Karpas-422 (cell line): ENCODE measurements around the gene SMOC2. TPM values are rescaled to one million over a fixed set of nuclear protein-coding genes. Genes with fewer than 3 reads are reported as not detected.

Source experiments
- DNase-seq: peaks from one replicate; pipeline ENCODE4 v3.0.0-alpha.2; 2015
- H2AFZ ChIP-seq: fragments of 200-600 bp; sonication (generic); 2 replicates; pipeline ENCODE4 v1.6.1; 2014; ENCODE audit warnings: antibody characterized with exemption, low read length, mixed read lengths
- H3K27ac ChIP-seq: fragments of 200-600 bp; sonication (generic); 2 replicates; pipeline ENCODE4 v1.5.1; 2014; ENCODE audit warnings: mild to moderate bottlenecking, low read length, moderate library complexity
- H3K27me3 ChIP-seq: fragments of 200-600 bp; sonication (generic); 2 replicates; pipeline ENCODE4 v1.6.1; 2014; ENCODE audit warnings: low read length, mixed read lengths
- H3K36me3 ChIP-seq: fragments of 200-600 bp; sonication (generic); 2 replicates; pipeline ENCODE4 v1.6.1; 2014; ENCODE audit warnings: low read length, mixed read lengths; ENCODE audit not compliant: insufficient read depth
- H3K4me1 ChIP-seq: fragments of 200-600 bp; sonication (generic); 2 replicates; pipeline ENCODE4 v1.6.1; 2014; ENCODE audit warnings: mild to moderate bottlenecking, low read length, mixed read lengths
- H3K4me2 ChIP-seq: fragments of 200-600 bp; sonication (generic); 2 replicates; pipeline ENCODE4 v1.6.1; 2014; ENCODE audit warnings: low read length, low read depth, mild to moderate bottlenecking; ENCODE audit not compliant: poor library complexity, severe bottlenecking
- H3K4me3 ChIP-seq: fragments of 200-600 bp; sonication (generic); 2 replicates; pipeline ENCODE4 v1.5.1; 2014; ENCODE audit warnings: mild to moderate bottlenecking, antibody characterized with exemption, low read length, mixed read lengths
- H3K79me2 ChIP-seq: fragments of 200-600 bp; sonication (generic); 2 replicates; pipeline ENCODE4 v1.6.1; 2014; ENCODE audit warnings: mild to moderate bottlenecking, low read length, mixed read lengths
- H3K9ac ChIP-seq: fragments of 200-600 bp; sonication (generic); 2 replicates; pipeline ENCODE4 v1.6.0; 2014; ENCODE audit warnings: low read length
- H3K9me2 ChIP-seq: fragments of 200-600 bp; sonication (generic), shearing (Covaris generic); replicated peaks from 2 replicates; pipeline ENCODE4 v1.6.0; 2014; ENCODE audit warnings: mild to moderate bottlenecking, low read length, moderate library complexity; ENCODE audit not compliant: insufficient read depth
- H3K9me3 ChIP-seq: fragments of 300-700, 200-600 bp; sonication (generic); 2 replicates; pipeline ENCODE4 v1.6.1; 2014; ENCODE audit warnings: low read length, mixed read lengths
- H4K20me1 ChIP-seq: fragments of 200-600 bp; sonication (generic); 2 replicates; pipeline ENCODE4 v1.6.1; 2014; ENCODE audit warnings: mild to moderate bottlenecking, antibody characterized with exemption, low read length, low read depth; ENCODE audit not compliant: insufficient read depth
- total RNA-seq: library from RNA; depleted of rRNA; stranded (reverse); fragments of >200 nt; shearing (Covaris generic); gene quantifications from 2 replicates; pipeline ENCODE4 v1.2.3, GENCODE V29; 2014; ENCODE audit warnings: low replicate concordance

SMOC2 gene
- total RNA-seq, 1 experiment from 2014 or later, result not detected

DNA sequence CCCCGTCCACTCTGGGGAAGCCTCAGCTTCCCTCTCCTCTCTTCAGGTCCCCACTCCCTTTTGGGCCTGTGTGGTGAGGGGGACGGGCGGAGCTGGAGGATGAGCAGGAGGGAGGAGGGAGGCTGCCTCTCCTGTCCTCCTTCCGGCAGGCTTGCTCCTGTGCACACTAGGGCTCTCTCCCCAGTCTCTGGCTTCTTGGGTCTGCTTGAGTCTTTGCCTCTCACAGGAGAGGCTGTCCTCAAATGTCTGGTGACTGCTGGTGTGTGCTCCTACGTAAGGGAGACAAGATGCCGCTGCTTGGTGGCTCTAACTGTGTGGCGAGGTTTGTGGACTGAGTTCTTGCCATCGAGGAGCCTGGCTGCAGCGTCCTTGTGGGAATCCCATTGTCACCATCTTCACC lies 8.8 kb upstream of the SMOC2 start:
- DNase-seq, result no peak
- no peak overlapping the region for H3K4me3 ChIP-seq

GRCh38 chr6:168433898-168434297 lies 7.1 kb upstream of the SMOC2 start:
- Histone ChIP-seq H3K9ac (no peak overlapping the region), H3K4me1 (no peaks in the 10 kb centered on the region), H3K4me3 (no peak overlapping the region), H3K79me2 (no peaks in the 10 kb centered on the region), H3K27ac (no peak overlapping the region), H3K27me3 (no peaks in the 10 kb centered on the region), H3K9me3 (no peaks in the 10 kb centered on the region), H3K4me2 (no peak overlapping the region), H3K9me2 (no peaks in the 10 kb centered on the region), H3K36me3 (no peaks in the 10 kb centered on the region), H4K20me1 (no peaks in the 10 kb centered on the region), H2AFZ (no peak overlapping the region)
- no peak for DNase-seq

More for the DNA sequence above, 8.8 kb upstream of the SMOC2 start:
- Histone ChIP-seq H3K36me3 (no peaks in the 10 kb centered on the region), H4K20me1 (no peaks in the 10 kb centered on the region), H3K27ac (no peak overlapping the region), H3K4me2 (no peak overlapping the region), H3K4me1 (no peaks in the 10 kb centered on the region), H3K9me3 (no peaks in the 10 kb centered on the region), H3K79me2 (no peaks in the 10 kb centered on the region), H3K27me3 (no peaks in the 10 kb centered on the region), H3K9me2 (no peaks in the 10 kb centered on the region), H2AFZ (no peak overlapping the region), H3K9ac (no peak overlapping the region)

DNA sequence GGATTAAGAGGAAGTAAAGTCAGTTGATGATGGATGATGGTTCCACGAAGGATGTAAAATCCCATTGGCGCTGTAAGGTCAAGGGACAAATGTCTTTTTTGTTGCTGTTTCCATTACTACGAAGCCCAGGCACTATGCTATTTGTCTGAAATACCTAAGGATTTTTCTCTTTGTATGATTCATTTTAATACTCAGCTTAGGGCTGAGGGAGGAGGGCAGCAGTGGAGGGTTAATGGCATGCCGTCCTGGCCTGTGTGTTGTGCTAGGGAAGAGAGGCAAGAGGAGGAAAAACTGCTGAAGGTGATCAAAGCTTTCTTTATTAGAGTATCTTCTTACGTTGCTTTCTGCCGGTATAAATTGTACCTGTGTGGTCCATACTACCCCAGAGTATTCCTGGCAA lies 6.5 kb upstream of the SMOC2 start:
- H3K27ac ChIP-seq, result no peak overlapping the region
- H3K4me3 ChIP-seq, result no peak overlapping the region
- no peaks in the 10 kb centered on the region for H3K9me2 ChIP-seq
- no peaks in the 10 kb centered on the region for H3K4me1 ChIP-seq
- no peaks in the 10 kb centered on the region for H3K27me3 ChIP-seq
- no peaks in the 10 kb centered on the region for H3K79me2 ChIP-seq
- no peak overlapping the region for H3K4me2 ChIP-seq
- DNase-seq, result no peak
- no peak overlapping the region for H2AFZ ChIP-seq
- H3K9me3 ChIP-seq, result no peaks in the 10 kb centered on the region
- no peak overlapping the region for H3K9ac ChIP-seq
- H4K20me1 ChIP-seq, result no peaks in the 10 kb centered on the region
- H3K36me3 ChIP-seq, result no peaks in the 10 kb centered on the region

DNA sequence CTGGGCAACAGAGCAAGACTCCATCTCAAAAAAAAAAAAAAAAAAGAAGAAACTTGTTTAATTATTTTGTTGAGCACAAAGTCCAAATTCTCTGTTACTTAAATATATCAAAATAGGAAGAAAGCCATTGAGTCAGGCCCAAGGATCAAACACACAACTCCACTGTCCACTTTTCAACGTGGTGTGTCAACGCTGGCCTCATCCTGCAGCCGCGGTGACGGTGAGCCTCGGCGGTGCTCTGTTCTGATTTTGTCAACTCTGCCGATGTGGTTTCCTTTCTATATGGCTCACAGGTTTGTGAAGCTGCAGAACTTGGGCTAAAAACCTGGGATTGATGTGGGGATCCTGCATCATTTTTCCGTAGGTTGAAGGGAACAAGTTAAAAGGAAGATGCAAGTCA lies 3.2 kb upstream of the SMOC2 start:
- H3K27me3 ChIP-seq, result no peaks in the 10 kb centered on the region
- no peak overlapping the region for H3K27ac ChIP-seq
- no peaks in the 10 kb centered on the region for H3K79me2 ChIP-seq
- no peak overlapping the region for H2AFZ ChIP-seq
- H3K9me2 ChIP-seq, result no peaks in the 10 kb centered on the region
- H3K9ac ChIP-seq, result no peak overlapping the region
- H3K36me3 ChIP-seq, result no peaks in the 10 kb centered on the region
- H4K20me1 ChIP-seq, result no peaks in the 10 kb centered on the region
- no peaks in the 10 kb centered on the region for H3K4me1 ChIP-seq
- H3K4me3 ChIP-seq, result no peak overlapping the region
- H3K9me3 ChIP-seq, result no peaks in the 10 kb centered on the region
- no peak for DNase-seq
- H3K4me2 ChIP-seq, result no peak overlapping the region

GRCh38 chr6:168438783-168439520 lies 2.0 kb upstream of the SMOC2 start:
- Histone ChIP-seq H3K9me3 (no peaks in the 10 kb centered on the region), H3K27me3 (no peaks in the 10 kb centered on the region), H3K9me2 (no peaks in the 10 kb centered on the region), H3K4me2 (no peak overlapping the region), H3K79me2 (no peaks in the 10 kb centered on the region), H3K27ac (no peak overlapping the region), H3K9ac (no peak overlapping the region), H2AFZ (no peak overlapping the region), H3K4me1 (no peaks in the 10 kb centered on the region), H4K20me1 (no peaks in the 10 kb centered on the region), H3K4me3 (no peak overlapping the region), H3K36me3 (no peaks in the 10 kb centered on the region)
- no peak for DNase-seq

DNA sequence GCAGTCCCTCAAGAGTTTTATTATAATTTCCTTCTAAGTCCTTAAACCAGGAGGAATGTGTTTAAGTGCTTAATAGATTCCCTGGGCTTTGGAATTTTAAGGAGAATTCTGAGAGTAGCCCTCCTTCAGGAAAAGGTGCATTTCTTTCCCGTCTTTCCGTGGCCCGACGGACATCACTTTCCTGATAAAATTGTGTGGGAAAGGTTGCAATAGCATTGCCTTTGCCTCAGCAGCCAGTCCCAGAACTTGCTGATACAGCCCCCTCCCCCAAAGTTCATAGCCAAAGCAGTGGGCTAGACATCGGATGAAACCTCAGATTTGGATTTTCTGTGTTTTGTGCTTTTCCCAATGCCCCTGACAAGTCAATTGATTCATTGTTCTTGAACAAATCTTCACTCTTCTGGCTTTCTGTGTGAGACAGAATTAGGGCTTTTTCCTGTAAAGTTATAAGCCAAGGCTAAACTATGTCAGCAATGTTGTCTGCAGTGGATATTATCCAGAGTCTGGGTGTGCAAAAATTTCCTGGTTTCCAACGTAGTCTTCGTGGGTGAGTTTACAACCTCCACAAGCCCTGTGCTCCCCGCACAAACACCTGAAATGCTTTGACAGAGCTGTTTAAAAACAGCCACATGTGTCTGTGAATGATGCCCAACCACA lies 1.1 kb upstream of the SMOC2 start:
- no peak overlapping the region for H3K9ac ChIP-seq
- H4K20me1 ChIP-seq, result no peaks in the 10 kb centered on the region
- no peaks in the 10 kb centered on the region for H3K9me2 ChIP-seq
- no peaks in the 10 kb centered on the region for H3K9me3 ChIP-seq
- no peaks in the 10 kb centered on the region for H3K4me1 ChIP-seq
- no peaks in the 10 kb centered on the region for H3K36me3 ChIP-seq
- H3K27ac ChIP-seq, result no peak overlapping the region
- no peak for DNase-seq
- H3K79me2 ChIP-seq, result no peaks in the 10 kb centered on the region
- no peak overlapping the region for H3K4me3 ChIP-seq
- H3K4me2 ChIP-seq, result no peak overlapping the region
- no peaks in the 10 kb centered on the region for H3K27me3 ChIP-seq
- H2AFZ ChIP-seq, result no peak overlapping the region

DNA sequence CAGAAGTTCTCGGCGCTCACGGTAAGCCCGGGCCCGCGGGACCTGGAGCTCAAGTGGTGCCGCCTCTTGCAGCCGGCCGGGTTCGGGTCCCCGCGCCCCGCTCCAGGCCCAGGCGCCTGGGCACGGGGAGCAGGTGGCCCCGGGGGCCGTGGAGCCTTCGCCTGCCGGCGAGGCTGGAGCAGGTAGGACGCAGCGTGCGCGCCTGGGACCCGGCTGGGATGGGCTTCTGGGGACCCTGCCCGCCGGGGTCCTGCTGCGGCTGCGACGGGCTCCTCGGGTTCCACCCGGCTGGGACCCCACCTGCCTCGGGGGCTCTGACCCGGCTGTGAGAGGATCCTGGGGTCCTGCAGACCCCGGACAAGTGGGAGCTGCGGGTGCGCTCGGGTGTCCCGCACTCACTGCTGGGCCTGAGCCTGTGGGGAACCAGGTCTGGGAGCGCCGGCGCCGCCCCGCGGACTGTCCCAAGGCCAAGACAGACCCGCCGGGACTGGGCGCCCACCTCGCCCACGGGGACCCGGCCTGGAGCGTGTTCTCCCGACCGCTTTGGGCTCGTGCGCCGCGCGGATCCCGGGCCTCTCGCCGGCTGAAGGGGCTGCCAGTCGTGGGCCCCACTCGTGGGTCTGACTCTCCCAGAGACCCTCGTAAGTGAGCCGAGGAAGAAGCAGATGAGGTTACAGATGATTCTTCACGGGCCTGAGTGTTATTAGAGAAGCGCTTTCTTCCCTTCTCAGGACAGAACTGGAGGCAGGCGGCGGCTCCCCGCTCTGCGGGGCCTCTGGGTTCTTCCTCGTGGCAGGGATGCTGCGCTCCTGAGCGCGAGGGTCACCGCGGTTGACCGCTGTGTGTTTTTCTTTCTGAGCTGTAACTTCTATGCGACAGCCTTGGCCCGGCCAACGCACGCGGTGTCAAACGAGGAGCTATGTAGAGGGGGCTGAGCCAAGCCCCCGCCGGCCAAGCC lies 729 bp downstream of the SMOC2 start:
- Histone ChIP-seq H3K9me3 (no peaks in the 10 kb centered on the region), H3K4me1 (peaks cover 2% of the 10 kb centered on the region), H3K27ac (no peak overlapping the region), H4K20me1 (no peaks in the 10 kb centered on the region), H2AFZ (no peak overlapping the region), H3K27me3 (no peaks in the 10 kb centered on the region), H3K4me3 (no peak overlapping the region), H3K4me2 (no peak overlapping the region), H3K9me2 (no peaks in the 10 kb centered on the region), H3K36me3 (no peaks in the 10 kb centered on the region), H3K79me2 (no peaks in the 10 kb centered on the region), H3K9ac (no peak overlapping the region)
- DNase-seq, result no peak

DNA sequence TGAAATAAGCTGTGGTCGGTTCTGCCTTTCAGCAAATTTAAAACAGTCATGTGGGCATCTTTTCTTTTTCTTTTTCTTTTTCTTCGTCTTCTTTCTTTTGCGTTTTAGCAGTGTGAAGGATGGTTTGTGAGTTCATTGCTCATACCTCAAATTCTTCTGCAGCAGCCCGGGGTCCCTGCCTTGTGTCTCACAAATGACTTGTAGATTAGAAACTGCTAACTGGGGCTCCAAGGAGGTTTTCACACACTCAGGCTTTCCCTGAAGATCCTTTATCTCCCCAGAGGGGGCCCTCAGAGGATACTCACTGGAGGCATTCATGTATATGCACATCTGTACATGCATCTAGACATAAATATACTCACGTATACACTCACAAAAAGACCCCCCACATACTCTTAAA lies 1.7 kb downstream of the SMOC2 start:
- H3K4me2 ChIP-seq, result no peak overlapping the region
- no peaks in the 10 kb centered on the region for H3K79me2 ChIP-seq
- no peak for DNase-seq
- H2AFZ ChIP-seq, result no peak overlapping the region
- no peak overlapping the region for H3K27ac ChIP-seq
- H3K4me3 ChIP-seq, result no peak overlapping the region
- no peak overlapping the region for H3K9ac ChIP-seq
- no peaks in the 10 kb centered on the region for H4K20me1 ChIP-seq
- H3K9me3 ChIP-seq, result no peaks in the 10 kb centered on the region
- no peaks in the 10 kb centered on the region for H3K27me3 ChIP-seq
- H3K9me2 ChIP-seq, result no peaks in the 10 kb centered on the region
- H3K36me3 ChIP-seq, result no peaks in the 10 kb centered on the region
- peaks cover 11% of the 10 kb centered on the region for H3K4me1 ChIP-seq
